Astrocyte of the spinal cord (primary cell): ENCODE results near the gene TSGA10IP.

Experiments
- DNase-seq: peaks from one replicate; pipeline ENCODE4 v3.0.0; 2011; ENCODE audit warnings: low read depth, low spot score
- H3K4me3 ChIP-seq: 2 replicates; pipeline ENCODE4 v1.5.1; 2011; ENCODE audit warnings: low read depth, mild to moderate bottlenecking, low read length, moderate library complexity
- CTCF ChIP-seq: IDR thresholded peaks from 2 replicates; pipeline ENCODE4 v1.5.1; 2012; ENCODE audit warnings: low read depth, mild to moderate bottlenecking, low read length, inconsistent platforms
- in situ Hi-C: cut with HindIII; loops from 2 replicates; pipeline ENCODE4 v1.10.0; 2017; ENCODE audit warnings: low sequenced_read_pairs

TSGA10IP gene

GRCh38 chr11:65977621-65978390, 32.5 kb downstream of the TSGA10IP start:
- no peak overlapping the region for H3K4me3 ChIP-seq
- no peak for DNase-seq
- in situ Hi-C loops: no loop called here
- TF ChIP-seq CTCF: no peak

GRCh38 chr11:65978391-65979238, 33.3 kb downstream of the TSGA10IP start:
- TF ChIP-seq CTCF: no peak
- in situ Hi-C loops: no loop called here
- H3K4me3 ChIP-seq: no peak overlapping the region
- DNase-seq: no peak

- in situ Hi-C loops: no loop called here
- no peak for TF ChIP-seq CTCF
- DNase-seq: no peak
- no peak overlapping the region for H3K4me3 ChIP-seq
These were observed 34.0 kb downstream of the TSGA10IP start for GRCh38 chr11:65979261-65979759.

GRCh38 chr11:65981101-65981740, 35.9 kb downstream of the TSGA10IP start:
- in situ Hi-C loops: no loop called here
- no peak for DNase-seq
- TF ChIP-seq CTCF: no peak
- H3K4me3 ChIP-seq: no peak overlapping the region

GRCh38 chr11:65981972-65982823, 36.9 kb downstream of the TSGA10IP start:
- no peak overlapping the region for H3K4me3 ChIP-seq
- in situ Hi-C loops: no loop called here
- no peak for DNase-seq
- no peak for TF ChIP-seq CTCF
